H9 (cell line): Measurements from ENCODE around the gene KEAP1. TPM values are rescaled to one million over a fixed set of nuclear protein-coding genes. Genes with fewer than 3 reads are reported as not detected.

Experiments used
- DNase-seq: peaks from one replicate; pipeline ENCODE4 v3.0.0-alpha.2; 2017
- H2AFZ ChIP-seq: one replicate; pipeline ENCODE4 v1.6.1; 2013; ENCODE audit warnings: mild to moderate bottlenecking, low read length, control low read depth, moderate library complexity
- H2AK5ac ChIP-seq: 2 replicates; pipeline ENCODE4 v1.6.1; 2013; ENCODE audit warnings: low read length, control low read depth, mixed read lengths; ENCODE audit not compliant: insufficient read length
- H2BK120ac ChIP-seq: one replicate; pipeline ENCODE4 v1.6.1; 2013; ENCODE audit warnings: low read depth, mild to moderate bottlenecking, low read length, control low read depth, inconsistent platforms; ENCODE audit not compliant: poor library complexity, severe bottlenecking
- H2BK12ac ChIP-seq: 2 replicates; pipeline ENCODE4 v1.6.1; 2013; ENCODE audit warnings: low read length, control low read depth, mixed read lengths, low read depth; ENCODE audit not compliant: insufficient read length
- H2BK15ac ChIP-seq: 2 replicates; pipeline ENCODE4 v1.6.1; 2013; ENCODE audit warnings: low read depth, low read length, control low read depth
- H2BK20ac ChIP-seq: one replicate; pipeline ENCODE4 v1.6.1; 2013; ENCODE audit warnings: low read depth, mild to moderate bottlenecking, low read length, control low read depth, inconsistent platforms; ENCODE audit not compliant: poor library complexity, severe bottlenecking
- H2BK5ac ChIP-seq: 2 replicates; pipeline ENCODE4 v1.6.1; 2013; ENCODE audit warnings: low read length, control low read depth, mixed read lengths; ENCODE audit not compliant: insufficient read length
- H3K14ac ChIP-seq: 2 replicates; pipeline ENCODE4 v1.6.1; 2013; ENCODE audit warnings: low read length, control low read depth; ENCODE audit not compliant: insufficient read depth
- H3K18ac ChIP-seq: 2 replicates; pipeline ENCODE4 v1.6.1; 2013; ENCODE audit warnings: low read depth, mild to moderate bottlenecking, mixed read lengths, low read length, control low read depth; ENCODE audit not compliant: insufficient read length
- H3K23ac ChIP-seq: 2 replicates; pipeline ENCODE4 v1.6.1; 2013; ENCODE audit warnings: low read length, control low read depth, mixed read lengths, low read depth; ENCODE audit not compliant: insufficient read length
- H3K23me2 ChIP-seq: 2 replicates; pipeline ENCODE4 v1.6.1; 2013; ENCODE audit warnings: low read depth, mild to moderate bottlenecking, mixed read lengths, low read length, control low read depth; ENCODE audit not compliant: insufficient read length, poor library complexity, severe bottlenecking
- H3K27ac ChIP-seq: 2 replicates; pipeline ENCODE4 v1.5.1; 2013; ENCODE audit warnings: low read length, control low read depth, mixed read lengths, low read depth; ENCODE audit not compliant: insufficient read length
- H3K27me3 ChIP-seq: 2 replicates; pipeline ENCODE4 v1.6.1; 2013; ENCODE audit warnings: low read length, control low read depth, inconsistent platforms; ENCODE audit not compliant: insufficient read depth
- H3K4ac ChIP-seq: 2 replicates; pipeline ENCODE4 v1.6.1; 2013; ENCODE audit warnings: low read depth, mild to moderate bottlenecking, control low read depth, inconsistent platforms, low read length, moderate library complexity
- H3K4me1 ChIP-seq: 2 replicates; pipeline ENCODE4 v1.6.1; 2013; ENCODE audit warnings: low read length, control low read depth, inconsistent platforms; ENCODE audit not compliant: insufficient read depth
- H3K4me2 ChIP-seq: 2 replicates; pipeline ENCODE4 v1.6.1; 2013; ENCODE audit warnings: low read length, control low read depth, mixed read lengths; ENCODE audit not compliant: insufficient read length, insufficient read depth
- H3K56ac ChIP-seq: 2 replicates; pipeline ENCODE4 v1.6.1; 2013; ENCODE audit warnings: low read depth, mild to moderate bottlenecking, mixed read lengths, low read length, control low read depth; ENCODE audit not compliant: insufficient read length
- H3K79me1 ChIP-seq: 2 replicates; pipeline ENCODE4 v1.6.1; 2013; ENCODE audit warnings: low read depth, mild to moderate bottlenecking, moderate library complexity, low read length, control low read depth, inconsistent platforms; ENCODE audit not compliant: insufficient read depth, poor library complexity, severe bottlenecking
- H3K79me2 ChIP-seq: 2 replicates; pipeline ENCODE4 v1.6.1; 2013; ENCODE audit warnings: low read length, control low read depth, inconsistent platforms; ENCODE audit not compliant: insufficient read depth
- H3K9ac ChIP-seq: 2 replicates; pipeline ENCODE4 v1.6.1; 2013; ENCODE audit warnings: low read length, control low read depth, mixed read lengths; ENCODE audit not compliant: insufficient read length; ENCODE audit errors: extremely low read depth
- H3K9me3 ChIP-seq: one replicate; pipeline ENCODE4 v1.6.1; 2013; ENCODE audit warnings: low read depth, low read length, inconsistent platforms; ENCODE audit not compliant: control insufficient read depth
- H3T11ph ChIP-seq: one replicate; pipeline ENCODE4 v1.6.1; 2013; ENCODE audit warnings: mild to moderate bottlenecking, low read length, control low read depth, inconsistent platforms
- H4K20me1 ChIP-seq: one replicate; pipeline ENCODE4 v1.6.1; 2013; ENCODE audit not compliant: control insufficient read depth, insufficient read length, insufficient read depth
- H4K5ac ChIP-seq: 2 replicates; pipeline ENCODE4 v1.6.1; 2013; ENCODE audit warnings: low read depth, mild to moderate bottlenecking, mixed read lengths, low read length, control low read depth; ENCODE audit not compliant: insufficient read length
- H4K8ac ChIP-seq: replicated peaks from 2 replicates; pipeline ENCODE4 v1.6.1; 2013; ENCODE audit warnings: low read length, control low read depth, mixed read lengths, low read depth; ENCODE audit not compliant: insufficient read length
- H4K91ac ChIP-seq: 2 replicates; pipeline ENCODE4 v1.6.1; 2013; ENCODE audit warnings: low read depth, mild to moderate bottlenecking, moderate library complexity, mixed read lengths, low read length, control low read depth; ENCODE audit not compliant: insufficient read length
- H3K27ac Mint-ChIP-seq, 3 experiments: 2 replicates in 2 of 3; 3 replicates in 1 of 3; pipeline ENCODE4 v1.8.0; 2020 to 2021; ENCODE audit warnings: mixed read lengths in 3 of 3, mild to moderate bottlenecking in 1 of 3, moderate library complexity in 1 of 3
- H3K27me3 Mint-ChIP-seq: 2 replicates; pipeline ENCODE4 v1.8.0; 2021; ENCODE audit warnings: low read depth, mild to moderate bottlenecking, moderate library complexity, mixed read lengths
- H3K36me3 Mint-ChIP-seq, 3 experiments: 2 replicates in 2 of 3; 3 replicates in 1 of 3; pipeline ENCODE4 v1.8.0; 2020 to 2021; ENCODE audit warnings: low read depth in 3 of 3, mixed read lengths in 3 of 3; ENCODE audit not compliant: insufficient read depth in 1 of 3
- H3K4me1 Mint-ChIP-seq, 2 experiments: 2 replicates each; pipeline ENCODE4 v1.8.0; 2020; ENCODE audit warnings: mixed read lengths in 2 of 2
- H3K4me3 Mint-ChIP-seq, 2 experiments: 2 replicates in 1 of 2; 3 replicates in 1 of 2; pipeline ENCODE4 v1.8.0; 2020 to 2021; ENCODE audit warnings: mild to moderate bottlenecking in 2 of 2, mixed read lengths in 2 of 2, moderate library complexity in 1 of 2
- H3K9me3 Mint-ChIP-seq, 2 experiments: 2 replicates in 1 of 2; 3 replicates in 1 of 2; pipeline ENCODE4 v1.8.0; 2020; ENCODE audit warnings: mild to moderate bottlenecking in 2 of 2, mixed read lengths in 2 of 2, moderate library complexity in 1 of 2
- WGBS: extraction: QIAGEN DNeasy Blood & Tissue Kit; methylation state at CpG from one replicate; pipeline ENCODE4 v1.1.7; 2013; ENCODE audit warnings: missing lambda C conversion rate, low lambda C conversion rate, mixed read lengths; ENCODE audit not compliant: insufficient read length; ENCODE audit errors: extremely low coverage; 5-methylcytosine and 5-hydroxymethylcytosine counted together
- total RNA-seq: library from RNA; stranded (reverse); gene quantifications from 2 replicates; pipeline ENCODE4 v1.2.1, GENCODE V29; 2021
- TF ChIP-seq, protein P1 (sequence below): fragments of 200-600 bp; sonication (generic); conservative IDR thresholded peaks from 3 replicates; pipeline ENCODE4 v1.8.0; 2021; ENCODE audit warnings: antibody characterized with exemption, mild to moderate bottlenecking

The KEAP1 gene
- total RNA-seq, 1 experiment from 2014 or later, result 88.7 TPM

DNA sequence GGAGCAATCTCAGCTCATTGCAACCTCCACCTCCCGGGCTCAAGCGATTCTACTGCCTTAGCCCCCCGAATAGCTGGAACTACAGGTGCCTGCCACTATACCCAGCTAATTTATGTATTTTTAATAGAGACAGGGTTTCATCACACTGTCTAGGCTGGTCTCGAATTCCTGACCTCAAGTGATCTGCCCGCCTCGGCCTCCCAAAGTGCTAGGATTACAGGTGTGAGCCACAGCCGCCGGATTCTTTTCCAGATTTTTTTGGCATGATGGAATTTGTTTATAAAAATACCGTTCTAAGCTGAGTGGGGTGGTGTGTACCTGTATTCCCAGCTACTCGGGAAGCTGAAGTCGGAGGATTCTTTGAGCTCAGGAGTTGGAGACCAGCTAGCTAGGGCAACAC is 34.5 kb upstream of the KEAP1 start:
- H2BK120ac ChIP-seq, result no peak overlapping the region
- no peak for DNase-seq
- no peak overlapping the region for H3K9ac ChIP-seq
- H3K79me2 ChIP-seq, result no peaks in the 10 kb centered on the region
- no peak overlapping the region for H3K56ac ChIP-seq
- TF ChIP-seq, protein P1, sequence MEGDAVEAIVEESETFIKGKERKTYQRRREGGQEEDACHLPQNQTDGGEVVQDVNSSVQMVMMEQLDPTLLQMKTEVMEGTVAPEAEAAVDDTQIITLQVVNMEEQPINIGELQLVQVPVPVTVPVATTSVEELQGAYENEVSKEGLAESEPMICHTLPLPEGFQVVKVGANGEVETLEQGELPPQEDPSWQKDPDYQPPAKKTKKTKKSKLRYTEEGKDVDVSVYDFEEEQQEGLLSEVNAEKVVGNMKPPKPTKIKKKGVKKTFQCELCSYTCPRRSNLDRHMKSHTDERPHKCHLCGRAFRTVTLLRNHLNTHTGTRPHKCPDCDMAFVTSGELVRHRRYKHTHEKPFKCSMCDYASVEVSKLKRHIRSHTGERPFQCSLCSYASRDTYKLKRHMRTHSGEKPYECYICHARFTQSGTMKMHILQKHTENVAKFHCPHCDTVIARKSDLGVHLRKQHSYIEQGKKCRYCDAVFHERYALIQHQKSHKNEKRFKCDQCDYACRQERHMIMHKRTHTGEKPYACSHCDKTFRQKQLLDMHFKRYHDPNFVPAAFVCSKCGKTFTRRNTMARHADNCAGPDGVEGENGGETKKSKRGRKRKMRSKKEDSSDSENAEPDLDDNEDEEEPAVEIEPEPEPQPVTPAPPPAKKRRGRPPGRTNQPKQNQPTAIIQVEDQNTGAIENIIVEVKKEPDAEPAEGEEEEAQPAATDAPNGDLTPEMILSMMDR, result no peak
- no peak overlapping the region for H2BK20ac ChIP-seq
- no peaks in the 10 kb centered on the region for H3K79me1 ChIP-seq
- H2AK5ac ChIP-seq, result no peak overlapping the region
- no peak overlapping the region for H3K4ac ChIP-seq
- no peak overlapping the region for H3T11ph ChIP-seq
- WGBS, result no CpG with 5 or more reads among the region's 11 CpGs
- H3K4me2 ChIP-seq, result no peak overlapping the region
- H4K20me1 ChIP-seq, result no peaks in the 10 kb centered on the region
- no peaks in the 10 kb centered on the region for H3K27me3 ChIP-seq
- H3K9me3 ChIP-seq, result no peaks in the 10 kb centered on the region
- no peak overlapping the region for H4K91ac ChIP-seq
- Mint-ChIP-seq H3K27ac (no peak overlapping the region), H3K36me3 (no peaks in the 10 kb centered on the region), H3K4me3 (no peak overlapping the region), H3K4me1 (no peaks in the 10 kb centered on the region), H3K9me3 (no peaks in the 10 kb centered on the region), H3K27me3 (peaks cover 18% of the 10 kb centered on the region)
- H3K23me2 ChIP-seq, result no peaks in the 10 kb centered on the region
- no peak overlapping the region for H4K5ac ChIP-seq
- H4K8ac ChIP-seq, result no peak overlapping the region
- H3K4me1 ChIP-seq, result no peaks in the 10 kb centered on the region
- H3K18ac ChIP-seq, result no peak overlapping the region
- no peak overlapping the region for H2BK5ac ChIP-seq
- H2BK12ac ChIP-seq, result no peak overlapping the region
- H3K27ac ChIP-seq, result no peak overlapping the region
- no peak overlapping the region for H3K14ac ChIP-seq
- H2AFZ ChIP-seq, result no peak overlapping the region
- no peak overlapping the region for H2BK15ac ChIP-seq
- no peak overlapping the region for H3K23ac ChIP-seq
